Fibroblast of skin of left quadriceps (primary cell): ENCODE measurements around the gene EEFSEC.

Experiments
- DNase-seq, 2 experiments: peaks; one replicate each; pipeline ENCODE4 v3.0.0-alpha.2; 2013; ENCODE audit warnings: low read depth in 2 of 2

The EEFSEC gene

DNA sequence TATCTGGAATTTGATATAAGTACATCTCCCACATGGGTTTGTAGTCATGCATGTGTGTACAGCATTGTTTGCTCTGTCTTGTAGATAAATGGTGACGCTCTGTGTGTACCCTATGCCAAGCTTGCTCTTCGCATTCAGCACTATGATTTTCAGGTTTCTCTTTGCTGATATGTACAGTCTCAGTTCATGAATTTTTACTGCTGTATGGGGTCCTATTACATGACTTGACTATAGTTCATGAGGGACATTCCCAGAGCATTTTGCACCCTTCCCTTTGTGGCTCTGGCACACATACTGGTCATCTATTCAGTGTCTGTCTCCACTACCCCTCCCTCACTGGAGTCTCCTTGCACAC lies 132.7 kb downstream of the EEFSEC start:
- no peak for DNase-seq

DNA sequence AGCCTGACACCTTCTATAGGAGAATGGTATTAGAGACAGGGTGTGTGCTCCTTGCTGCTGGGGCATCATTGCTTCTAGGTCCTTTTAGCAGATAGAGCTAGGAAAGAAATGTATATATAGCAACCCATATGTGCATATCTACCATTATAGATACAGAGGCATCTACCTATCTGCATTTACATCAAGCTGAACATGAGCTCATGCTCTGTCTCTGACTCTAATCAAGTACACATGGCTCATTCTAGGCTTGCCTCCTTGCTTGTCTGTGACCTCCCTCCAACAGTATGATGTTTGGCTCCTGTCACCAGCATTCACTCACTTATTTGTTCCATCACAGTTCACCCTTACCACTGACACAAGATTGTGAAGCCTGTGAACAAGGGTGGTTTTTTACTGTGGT lies 133.4 kb downstream of the EEFSEC start:
- DNase-seq = no peak

DNA sequence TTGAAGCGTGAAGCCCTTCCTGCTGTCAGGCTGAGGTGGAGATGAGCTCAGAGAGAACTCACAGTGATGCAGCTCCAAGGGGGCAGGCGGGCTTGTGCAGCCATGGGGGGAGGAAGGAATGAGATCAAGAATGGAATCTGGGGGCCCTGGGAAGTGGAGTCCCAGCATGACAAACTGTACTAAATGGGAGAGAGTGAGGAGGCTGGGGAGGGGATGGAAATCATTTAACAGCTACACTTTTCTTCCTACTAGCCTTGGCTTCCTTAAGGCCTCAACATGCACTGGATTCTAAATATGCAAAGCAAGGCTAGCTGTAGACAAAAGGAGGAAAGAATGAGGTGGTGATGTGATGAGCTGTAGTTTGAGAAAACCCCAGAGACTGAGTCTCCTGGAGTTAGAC lies 133.9 kb downstream of the EEFSEC start:
- DNase-seq = no peak

DNA sequence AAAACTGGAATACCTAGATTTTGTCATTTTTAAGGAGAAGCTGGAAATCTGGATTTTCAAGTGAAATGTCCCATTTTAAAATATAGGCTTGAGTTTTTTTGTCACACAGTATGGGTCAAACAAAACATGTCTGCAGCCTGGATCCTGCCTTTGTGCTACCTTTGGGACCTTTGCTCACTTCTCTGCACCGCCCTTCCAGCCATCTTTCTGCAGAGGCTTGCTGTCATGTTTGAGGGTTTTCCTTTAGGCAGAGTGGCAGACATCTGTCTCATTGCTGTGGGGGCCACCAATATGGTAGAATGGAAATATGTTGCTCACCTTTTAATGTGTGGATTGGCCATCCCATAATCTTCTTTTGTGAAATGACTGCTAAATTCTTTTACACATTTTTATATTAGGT lies 136.3 kb downstream of the EEFSEC start:
- no peak for DNase-seq

DNA sequence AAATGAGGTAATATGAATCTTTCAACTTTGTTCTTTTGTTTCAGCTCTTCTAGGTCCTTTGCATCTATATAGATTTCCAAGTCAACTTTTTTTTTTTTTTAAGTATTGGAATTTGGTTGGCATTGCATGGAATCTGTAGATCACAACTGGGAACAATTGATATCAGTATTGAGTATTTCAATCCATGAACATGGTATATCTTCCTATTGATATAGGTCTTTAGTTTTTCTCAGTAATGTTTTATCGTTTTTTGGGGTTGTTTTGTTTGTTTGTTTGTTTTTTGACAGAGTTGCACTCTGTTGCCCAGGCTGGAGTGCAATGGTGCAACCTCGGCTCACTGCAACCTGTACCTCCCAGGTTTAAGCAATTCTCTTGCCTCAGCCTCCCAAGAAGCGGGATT lies 137.2 kb downstream of the EEFSEC start:
- DNase-seq = no peak

DNA sequence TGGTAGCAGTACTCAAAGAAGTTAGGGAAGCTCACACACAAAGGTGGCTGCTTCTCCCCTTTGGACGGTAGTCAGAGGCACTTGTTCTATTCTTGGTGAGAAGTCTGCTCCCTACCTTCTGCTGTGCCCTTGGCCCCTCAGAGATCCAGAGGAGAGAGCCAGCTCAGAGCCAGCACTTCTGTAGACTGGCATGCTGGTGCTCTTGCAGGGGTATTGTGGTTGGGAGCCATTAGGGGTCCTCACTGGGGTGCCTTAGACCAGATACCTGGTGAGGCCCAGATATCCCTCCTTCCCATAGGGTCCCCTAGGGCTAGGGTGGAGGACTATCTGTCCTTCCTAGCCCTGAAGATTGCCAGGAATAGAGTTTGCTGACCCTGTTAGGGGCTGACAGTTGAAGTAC lies 140.6 kb downstream of the EEFSEC start:
- DNase-seq = no peak

DNA sequence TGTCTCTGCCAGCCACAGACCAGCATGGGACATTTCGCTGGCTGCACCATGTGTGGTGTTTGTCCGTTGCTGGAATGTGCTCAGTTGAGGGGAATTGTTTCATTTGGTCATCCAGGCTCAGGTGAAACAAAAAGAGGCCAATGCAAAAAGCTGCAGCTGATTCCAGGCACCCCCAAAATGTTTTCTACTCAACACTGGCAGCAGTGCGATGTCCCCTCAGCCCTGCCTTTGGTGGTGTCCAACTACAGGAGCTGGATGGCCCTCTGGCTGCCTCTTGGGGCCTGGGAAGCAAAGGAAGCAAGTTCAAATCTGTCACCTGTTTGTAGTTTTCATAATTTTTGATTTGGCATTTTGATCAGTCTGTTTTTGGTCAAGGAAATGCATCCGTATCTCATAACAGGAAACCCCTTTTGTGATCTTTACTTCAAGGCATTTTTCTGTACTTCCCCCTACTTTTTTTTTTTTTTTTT lies 141.8 kb downstream of the EEFSEC start:
- no peak for DNase-seq

DNA sequence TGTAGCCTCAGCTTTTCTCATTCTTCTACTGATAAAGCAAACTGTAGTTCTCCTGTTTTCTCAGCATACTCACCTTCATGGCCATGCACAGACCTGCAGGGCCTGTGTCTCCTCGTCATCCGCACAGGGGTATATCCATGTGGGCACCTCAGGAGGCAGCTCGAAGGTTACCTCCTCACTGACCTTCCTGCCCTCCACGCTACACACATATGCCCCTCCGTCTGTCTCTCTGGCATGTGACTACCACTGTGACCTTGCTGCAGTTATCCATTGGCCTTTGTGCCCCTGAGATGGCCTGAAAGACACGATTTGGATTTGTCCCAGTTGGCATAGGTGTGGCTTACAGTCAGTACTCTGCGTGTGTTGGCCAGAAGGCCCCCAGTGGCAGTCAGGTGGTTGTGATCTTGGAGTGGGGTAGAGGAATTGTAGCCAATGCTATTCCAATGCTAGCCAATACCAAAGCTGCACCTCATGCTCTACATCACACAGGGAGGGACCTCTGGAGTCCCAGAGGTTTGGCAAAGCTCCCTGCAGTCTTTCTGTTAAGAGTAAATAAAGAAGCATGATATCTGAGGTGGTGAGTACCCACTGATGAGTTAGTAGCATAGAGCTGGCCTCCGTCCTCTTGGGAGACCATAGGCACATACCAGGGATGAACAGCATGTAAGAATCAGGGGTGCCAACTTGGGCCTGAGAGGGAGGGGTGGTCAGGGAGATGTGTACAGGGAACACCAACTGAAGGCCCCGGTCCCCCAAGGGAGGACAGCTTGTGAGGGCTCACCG lies 143.4 kb downstream of the EEFSEC start:
- DNase-seq = no peak

DNA sequence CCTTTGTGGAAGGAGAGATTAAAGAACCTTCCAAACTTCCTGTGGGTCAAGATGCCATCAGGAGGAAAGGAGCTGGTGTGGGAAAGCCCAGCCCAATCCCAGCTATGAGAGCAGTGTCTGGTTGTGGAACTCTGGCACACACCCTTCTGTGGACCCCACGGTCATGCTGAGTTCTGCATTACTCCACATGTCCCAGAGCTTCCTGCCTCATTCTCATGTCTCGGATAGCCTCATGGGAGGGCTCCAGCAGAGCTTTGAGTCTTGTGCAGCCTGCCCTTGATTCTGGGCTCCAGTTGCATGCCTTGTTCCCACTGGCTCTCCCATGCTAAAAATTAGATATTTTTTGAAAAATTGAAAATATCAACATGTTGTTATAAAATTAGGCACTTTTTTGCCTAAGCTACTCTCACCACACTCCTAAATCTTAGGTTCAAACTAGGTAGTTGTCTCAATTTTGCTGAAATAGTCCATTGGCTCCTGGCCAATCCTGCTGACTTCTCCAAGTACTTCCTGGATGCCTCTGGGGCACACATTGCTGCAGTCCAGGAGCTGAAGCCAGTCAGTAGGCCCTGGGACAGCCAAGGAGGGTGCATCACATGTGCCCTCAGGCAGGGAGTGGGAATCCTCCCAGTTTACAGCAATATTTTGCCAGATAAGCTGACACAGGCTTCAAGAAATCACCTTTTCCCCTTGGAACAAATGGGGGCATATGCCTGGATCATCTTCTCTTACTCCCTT lies 144.3 kb downstream of the EEFSEC start:
- DNase-seq = no peak

DNA sequence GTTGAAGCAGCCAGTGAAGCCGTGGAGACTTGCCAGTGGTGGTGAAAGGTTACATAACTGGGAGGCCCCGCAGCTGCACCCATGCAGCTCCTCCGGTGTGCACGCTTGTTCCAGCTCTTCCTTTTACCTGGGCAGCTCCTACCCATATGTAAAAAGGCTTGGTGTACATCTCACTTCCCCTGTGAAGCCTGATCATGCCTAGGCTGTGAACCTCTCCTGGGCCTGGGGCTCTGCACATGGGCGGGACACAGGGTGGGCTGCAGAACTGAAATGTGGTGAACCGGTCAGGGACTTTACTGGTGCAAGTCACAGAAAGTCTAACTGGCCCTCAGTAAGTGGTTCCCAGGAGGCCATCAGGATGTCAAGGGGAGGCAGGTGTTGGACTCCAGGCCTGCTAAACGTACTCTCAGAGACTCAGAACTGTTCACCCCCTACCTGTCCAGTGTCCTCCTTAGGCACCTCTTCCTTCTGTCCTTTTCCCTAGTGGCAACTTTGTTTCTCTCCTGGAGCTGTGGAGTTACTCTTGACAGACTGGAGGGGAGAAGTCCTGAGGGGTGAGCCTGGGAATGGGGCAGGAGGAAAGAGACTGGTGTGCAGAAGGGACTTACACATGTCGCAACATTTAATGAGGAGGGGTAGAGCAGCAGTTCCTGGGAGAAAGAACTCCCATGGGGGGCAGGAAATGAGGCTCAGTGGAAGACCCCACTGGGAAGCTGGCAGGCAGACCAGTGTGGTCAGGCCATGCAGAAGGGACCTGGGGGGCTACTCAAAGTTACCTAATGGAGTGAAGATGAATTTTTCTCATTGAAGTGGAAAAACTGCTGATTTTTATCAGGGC lies 148.1 kb downstream of the EEFSEC start:
- no peak for DNase-seq

DNA sequence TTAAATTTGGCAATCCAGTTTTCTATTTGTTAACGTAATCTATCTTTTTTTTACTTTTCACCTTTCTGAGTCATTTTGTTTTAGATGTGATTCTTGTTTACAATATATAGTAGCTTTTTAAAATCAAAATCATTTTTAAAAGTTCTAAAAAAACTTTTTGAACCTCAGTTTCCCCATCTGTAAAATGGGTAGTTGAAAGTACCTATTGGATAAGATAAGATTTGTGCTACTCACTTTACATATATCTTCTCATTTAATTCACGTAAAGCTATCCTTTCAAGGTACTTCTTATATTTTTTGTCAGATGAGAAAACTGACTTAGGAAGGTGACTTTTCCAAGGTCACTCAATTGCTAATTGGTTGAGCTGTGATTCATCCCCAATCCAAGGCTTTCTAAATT lies 153.2 kb downstream of the EEFSEC start:
- DNase-seq = no peak

DNA sequence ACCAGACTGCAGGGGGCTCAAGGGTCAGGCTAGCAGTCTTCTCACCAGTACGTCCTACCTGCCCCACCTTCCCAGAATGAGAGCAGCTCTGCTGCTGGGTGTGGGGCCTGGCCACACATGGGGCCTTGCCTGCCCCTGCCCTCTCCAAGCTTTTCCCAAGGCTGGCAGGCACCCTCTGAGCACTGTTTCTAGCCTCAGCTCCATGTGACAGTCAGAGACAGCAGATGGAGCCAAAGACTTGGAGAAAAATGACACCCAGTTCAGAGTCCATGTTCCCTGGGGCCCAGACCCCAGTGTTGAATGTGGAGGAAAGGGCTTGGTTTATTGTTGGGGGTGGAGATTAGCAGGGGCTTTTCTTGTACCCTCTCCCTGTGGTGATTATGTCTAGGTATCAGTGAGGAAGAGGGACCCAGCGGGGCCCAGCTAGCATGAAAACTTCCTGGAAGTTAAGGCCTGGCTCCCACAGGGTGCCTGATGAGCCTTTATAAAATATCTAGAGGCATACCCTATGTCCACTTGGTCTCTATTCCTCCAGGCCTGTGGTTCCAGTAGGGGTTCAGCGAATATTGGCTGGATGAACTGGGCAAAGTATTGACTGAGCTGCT lies 153.8 kb downstream of the EEFSEC start:
- DNase-seq = no peak

DNA sequence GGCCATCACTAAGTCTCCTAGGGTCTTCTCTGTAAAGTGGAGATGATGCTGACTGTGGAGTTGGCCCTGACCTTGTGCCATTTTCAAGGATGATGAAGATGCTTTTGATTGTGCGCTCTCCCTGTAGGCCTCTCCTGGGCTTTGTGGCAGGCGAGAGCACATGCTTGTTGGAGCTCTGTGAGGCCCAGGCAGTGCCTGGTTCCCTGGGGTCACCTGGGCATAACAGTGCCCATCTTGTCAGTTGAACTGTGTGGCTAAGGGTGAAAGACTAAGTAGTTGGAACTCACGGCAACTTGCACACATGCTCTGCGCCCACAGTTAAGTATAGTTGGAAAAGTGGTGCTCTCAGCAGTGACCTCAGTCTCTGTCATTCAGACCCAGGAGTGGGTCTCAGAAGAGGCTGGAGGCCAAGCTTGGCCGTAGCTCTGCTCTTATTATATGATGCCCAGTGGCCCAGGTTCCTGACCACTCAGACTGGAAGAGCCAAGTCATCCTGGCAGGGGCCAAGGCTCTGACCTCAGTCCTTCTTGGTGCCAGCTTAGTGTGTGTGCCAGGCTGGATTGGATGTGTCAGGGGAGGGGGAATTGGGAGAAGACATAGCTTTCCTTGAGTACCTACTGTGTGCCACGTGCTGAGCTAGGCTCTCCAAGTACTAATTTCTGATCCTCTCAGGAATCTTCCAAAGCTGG lies 154.6 kb downstream of the EEFSEC start:
- no peak for DNase-seq

DNA sequence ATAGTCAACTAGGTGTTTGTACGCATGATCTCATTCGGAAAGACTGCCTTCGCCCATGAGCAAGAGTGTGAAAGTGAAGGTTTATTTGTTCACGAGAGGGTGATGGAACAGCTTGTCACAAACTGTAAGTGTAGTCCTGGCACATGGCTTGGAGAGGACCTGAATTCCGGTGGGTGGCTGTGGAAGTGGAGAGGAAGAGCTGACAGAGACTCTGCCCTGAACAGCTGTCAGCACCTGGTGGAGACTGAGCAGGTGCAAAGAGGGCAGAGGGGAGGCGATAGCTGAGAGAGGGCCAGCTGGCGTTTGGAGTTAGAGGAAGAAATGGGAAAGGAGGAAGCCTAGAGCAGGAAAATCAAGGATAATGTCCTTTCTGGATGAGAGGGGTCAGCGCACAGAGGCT lies 155.7 kb downstream of the EEFSEC start:
- no peak for DNase-seq

DNA sequence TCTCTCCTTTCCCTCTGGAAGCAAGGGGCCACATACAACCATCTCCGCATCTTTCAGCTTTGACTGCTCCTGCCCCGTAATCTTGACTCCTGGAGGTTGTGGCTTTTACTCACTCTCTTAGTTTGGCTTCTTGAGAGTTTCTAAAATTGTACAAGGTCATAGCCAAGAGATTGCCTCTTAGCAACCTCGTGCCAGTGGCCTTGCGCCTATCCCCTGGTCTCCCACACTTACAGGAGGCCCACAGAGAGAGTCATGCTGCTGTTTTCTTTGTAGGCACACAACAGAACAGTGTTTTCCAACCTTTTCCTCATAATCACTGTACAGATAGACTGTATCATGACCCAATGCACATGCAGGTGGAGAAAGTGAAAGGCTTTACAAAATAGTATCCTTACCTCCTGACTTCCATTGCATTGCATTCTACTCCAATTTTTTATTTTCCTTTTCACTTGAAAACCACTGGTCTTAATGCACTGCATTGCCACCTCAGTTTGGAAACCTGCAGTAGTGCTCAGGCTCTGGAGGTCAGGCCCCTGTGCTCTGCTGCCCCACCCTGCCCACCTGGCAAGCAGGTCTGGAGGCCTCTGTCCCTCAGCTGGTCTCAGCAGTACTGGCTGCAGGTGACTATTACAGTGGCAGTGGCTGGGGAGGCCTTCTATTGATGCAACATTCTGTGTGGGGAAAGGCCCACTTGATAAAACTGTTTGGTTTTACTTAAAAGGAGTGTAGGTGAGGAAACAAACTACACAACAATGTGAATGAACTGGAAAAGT lies 157.2 kb downstream of the EEFSEC start:
- no peak for DNase-seq

DNA sequence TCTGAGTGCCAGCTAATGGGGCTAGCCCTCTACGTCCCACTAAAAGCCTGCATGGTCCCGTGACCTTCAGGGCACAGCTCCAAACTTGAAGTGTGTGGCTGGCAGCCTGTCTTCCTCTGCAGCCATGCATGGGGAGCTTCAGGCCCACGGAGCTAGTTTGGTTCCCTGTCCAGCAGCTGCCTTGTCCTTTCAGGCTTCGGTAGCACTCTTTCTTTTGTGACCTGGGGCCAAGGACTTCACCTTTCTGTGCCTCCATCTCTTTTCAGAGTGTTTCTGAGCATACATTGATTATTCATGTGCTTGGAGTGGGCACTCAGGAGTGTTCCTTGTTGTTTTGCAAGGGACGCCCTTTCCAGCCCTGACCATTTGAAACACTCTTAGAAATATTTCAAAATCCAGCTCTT lies 158.2 kb downstream of the EEFSEC start:
- no peak for DNase-seq

DNA sequence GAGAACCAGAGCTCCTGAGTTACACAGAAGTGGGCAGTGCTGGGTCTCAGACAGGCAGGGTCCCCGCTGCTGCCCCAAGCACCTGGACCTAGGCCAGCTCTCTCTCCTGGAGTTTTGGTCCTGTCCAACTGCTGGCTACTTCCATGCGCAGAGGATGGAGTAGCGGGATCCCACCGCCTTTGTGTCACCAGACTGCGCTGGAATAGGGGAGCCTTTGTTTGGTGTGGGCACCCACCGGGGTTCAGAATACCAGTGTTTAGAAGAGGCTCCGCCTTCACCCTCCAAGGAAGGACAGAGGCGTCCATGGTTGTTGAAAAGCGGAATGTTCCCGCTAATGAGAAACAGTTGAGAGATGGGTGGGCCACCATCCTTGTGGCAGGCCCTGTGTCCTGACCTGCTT lies 159.0 kb downstream of the EEFSEC start:
- no peak for DNase-seq

DNA sequence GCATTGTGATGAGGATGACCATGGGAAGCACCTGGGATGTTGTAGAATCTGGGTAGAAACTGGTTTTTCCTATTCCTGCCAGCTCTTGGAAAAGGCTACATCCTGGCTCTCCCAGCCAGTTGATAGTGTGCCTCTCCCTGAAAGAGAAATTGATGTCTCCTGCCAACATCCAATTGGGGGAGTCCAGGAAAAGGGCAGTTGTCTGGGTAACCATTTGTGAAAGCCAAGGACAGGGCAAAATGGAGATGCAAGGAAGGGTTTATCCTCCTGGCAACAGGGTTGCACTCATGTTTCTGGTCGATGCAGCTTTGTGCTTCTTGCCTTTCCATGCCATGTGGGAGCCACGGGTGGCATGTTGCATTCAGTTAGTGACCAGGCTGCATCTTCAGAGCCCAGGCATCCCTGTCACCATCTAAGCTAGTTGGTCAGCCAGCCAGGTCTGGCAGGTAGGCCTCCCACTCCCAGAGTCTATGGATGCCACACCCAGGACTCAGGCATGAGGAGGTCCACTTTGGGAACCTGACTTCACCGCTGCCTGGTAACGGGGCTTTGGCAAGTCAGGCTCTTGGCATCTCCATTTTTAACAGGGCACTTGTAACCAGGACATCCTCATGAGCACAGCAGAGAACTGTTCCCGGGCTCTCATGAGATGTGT lies 159.9 kb downstream of the EEFSEC start:
- no peak for DNase-seq

DNA sequence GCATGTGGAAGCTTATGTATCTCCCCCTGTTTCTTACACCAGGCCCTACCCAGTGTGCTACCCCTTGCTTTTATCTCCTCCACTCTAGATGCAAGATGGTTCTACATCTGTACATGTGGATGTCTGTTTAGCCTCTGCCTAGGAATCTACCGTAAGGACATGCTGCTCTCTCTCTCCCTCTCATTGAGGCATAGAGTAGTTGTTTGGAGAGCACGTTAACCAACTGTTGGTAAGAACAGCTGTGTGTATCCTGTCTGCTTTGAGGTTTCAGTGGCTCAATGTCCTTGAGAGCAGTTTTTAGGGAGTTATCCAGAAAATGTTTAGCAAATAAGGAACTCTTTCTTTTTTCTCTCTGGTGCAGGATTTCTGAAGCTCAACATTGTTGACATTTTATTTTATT lies 160.7 kb downstream of the EEFSEC start:
- DNase-seq = no peak

DNA sequence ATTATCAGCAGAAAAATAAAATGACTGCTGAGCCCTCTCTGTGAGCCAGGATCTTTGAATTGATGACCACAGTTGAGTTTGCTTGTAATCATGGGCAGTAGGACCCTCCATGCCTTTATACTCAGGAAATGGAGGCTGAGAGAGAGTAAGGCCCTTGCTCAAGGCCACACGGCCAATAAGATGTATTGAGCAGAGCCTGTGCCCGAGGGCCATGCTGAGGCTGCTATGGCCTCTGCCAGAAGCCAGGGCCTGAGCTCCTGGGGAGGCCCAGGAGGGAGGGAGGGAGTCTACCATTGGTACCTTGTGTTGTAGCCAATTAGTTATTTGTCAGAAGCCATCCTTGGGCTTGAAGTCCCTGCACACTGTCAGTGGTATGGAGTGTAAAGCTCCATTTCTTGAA lies 162.0 kb downstream of the EEFSEC start:
- DNase-seq = no peak
